Measurements from ENCODE around the gene PPP1R11.
"Not testable (repeated sequence)": the region's sequence is repeated elsewhere in the genome, so short reads cannot be mapped to it uniquely, and the experiment has no call there.

GRCh38 chr6:30118691-30119090 is 51.7 kb downstream of the PPP1R11 start:
- not testable (repeated sequence) for TF ChIP-seq CTCF (optimal IDR thresholded peaks at IDR 0.05 in 1 of 3, IDR thresholded peaks at IDR 0.05 in 1 of 3, conservative IDR thresholded peaks at IDR 0.05 in 1 of 3; ENCODE audit: extremely low read depth in 1 of 3, insufficient read depth in 2 of 3, low read length in 3 of 3); EZH2 (IDR thresholded peaks at IDR 0.05; ENCODE audit: low read length)
